ENCODE data around the gene CSRP3.

CSRP3 gene

GRCh38 chr11:19243613-19244012 is 41.8 kb upstream of the CSRP3 start:
- H3K4me3 ChIP-seq (ENCODE audit: control insufficient read depth, low read depth, low read length): no peak overlapping the region
- no peak for DNase-seq (ENCODE audit: low read depth)
- TF ChIP-seq, protein P1, sequence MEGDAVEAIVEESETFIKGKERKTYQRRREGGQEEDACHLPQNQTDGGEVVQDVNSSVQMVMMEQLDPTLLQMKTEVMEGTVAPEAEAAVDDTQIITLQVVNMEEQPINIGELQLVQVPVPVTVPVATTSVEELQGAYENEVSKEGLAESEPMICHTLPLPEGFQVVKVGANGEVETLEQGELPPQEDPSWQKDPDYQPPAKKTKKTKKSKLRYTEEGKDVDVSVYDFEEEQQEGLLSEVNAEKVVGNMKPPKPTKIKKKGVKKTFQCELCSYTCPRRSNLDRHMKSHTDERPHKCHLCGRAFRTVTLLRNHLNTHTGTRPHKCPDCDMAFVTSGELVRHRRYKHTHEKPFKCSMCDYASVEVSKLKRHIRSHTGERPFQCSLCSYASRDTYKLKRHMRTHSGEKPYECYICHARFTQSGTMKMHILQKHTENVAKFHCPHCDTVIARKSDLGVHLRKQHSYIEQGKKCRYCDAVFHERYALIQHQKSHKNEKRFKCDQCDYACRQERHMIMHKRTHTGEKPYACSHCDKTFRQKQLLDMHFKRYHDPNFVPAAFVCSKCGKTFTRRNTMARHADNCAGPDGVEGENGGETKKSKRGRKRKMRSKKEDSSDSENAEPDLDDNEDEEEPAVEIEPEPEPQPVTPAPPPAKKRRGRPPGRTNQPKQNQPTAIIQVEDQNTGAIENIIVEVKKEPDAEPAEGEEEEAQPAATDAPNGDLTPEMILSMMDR (conservative IDR thresholded peaks at IDR 0.05; ENCODE audit: control insufficient read depth, insufficient read depth, low read depth, low read length): no peak

- no peak for DNase-seq (ENCODE audit: low read depth)
- TF ChIP-seq, protein P1 (conservative IDR thresholded peaks at IDR 0.05; ENCODE audit: control insufficient read depth, insufficient read depth, low read depth, low read length): no peak
- no peak overlapping the region for H3K4me3 ChIP-seq (ENCODE audit: control insufficient read depth, low read depth, low read length)
Measured at GRCh38 chr11:19243143-19243542, 41.4 kb upstream of the CSRP3 start.

GRCh38 chr11:19242179-19242932 is 40.6 kb upstream of the CSRP3 start:
- no peak for DNase-seq (ENCODE audit: low read depth)
- TF ChIP-seq, protein P1 (conservative IDR thresholded peaks at IDR 0.05; ENCODE audit: control insufficient read depth, insufficient read depth, low read depth, low read length): no peak
- H3K4me3 ChIP-seq (ENCODE audit: control insufficient read depth, low read depth, low read length): peak overlapping the region; percentile 91

DNA sequence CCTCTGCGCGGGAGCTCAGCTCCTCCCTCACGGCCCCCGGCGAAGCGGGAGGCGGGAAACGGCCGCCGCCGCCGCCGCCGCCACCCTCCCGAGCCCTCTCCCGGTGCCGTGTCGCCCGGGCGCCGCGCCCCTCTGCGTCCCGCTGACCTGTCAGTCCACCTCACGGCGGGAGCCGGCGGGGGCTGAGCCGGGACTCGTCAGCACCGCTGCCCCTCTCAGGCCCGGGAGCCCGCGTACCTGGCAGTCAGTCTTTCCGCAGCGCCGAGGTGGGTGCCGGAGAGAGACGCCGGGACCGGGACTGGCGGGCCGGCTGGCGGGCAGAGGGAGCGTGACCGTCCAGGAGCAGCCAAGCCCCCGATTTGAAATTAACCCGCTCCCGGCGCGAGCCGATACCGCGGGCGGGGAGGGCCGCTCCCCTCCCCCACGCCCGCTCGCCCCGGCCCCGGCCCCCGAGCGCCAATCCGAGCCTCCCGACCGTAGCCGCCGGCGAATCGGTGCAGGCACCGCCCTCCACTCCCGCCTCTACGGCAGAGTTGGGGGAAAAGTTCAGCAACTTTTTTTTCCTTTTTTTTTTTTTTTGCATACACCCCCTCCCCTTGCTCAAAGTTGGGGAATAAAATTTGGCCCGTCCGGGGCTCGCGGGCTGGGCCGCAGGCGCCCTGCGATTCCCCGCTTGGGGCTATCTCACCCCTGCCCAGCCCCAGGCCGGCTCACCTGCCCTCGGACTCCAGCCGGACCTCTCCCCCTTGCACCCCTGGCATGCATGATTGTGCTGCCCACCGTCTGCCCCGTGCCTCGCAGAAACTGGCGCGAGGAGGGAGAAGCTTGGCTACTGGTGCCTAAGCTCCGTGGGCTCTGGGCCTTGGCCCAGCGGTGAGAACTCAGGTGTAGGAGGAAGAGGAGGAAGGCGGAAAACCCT is 39.7 kb upstream of the CSRP3 start:
- peak overlapping the region; percentile 91 for H3K4me3 ChIP-seq (ENCODE audit: control insufficient read depth, low read depth, low read length)
- TF ChIP-seq, protein P1 (conservative IDR thresholded peaks at IDR 0.05; ENCODE audit: control insufficient read depth, insufficient read depth, low read depth, low read length): no peak
- DNase-seq (ENCODE audit: low read depth): no peak

- peak; percentile 89 for DNase-seq (ENCODE audit: low read depth)
- TF ChIP-seq, protein P1 (conservative IDR thresholded peaks at IDR 0.05; ENCODE audit: control insufficient read depth, insufficient read depth, low read depth, low read length): no peak
- peak within 1 kb of the TSS; percentile 91 for H3K4me3 ChIP-seq (ENCODE audit: control insufficient read depth, low read depth, low read length)
Measured at GRCh38 chr11:19240420-19241259, 38.9 kb upstream of the CSRP3 start, which contains the start of gene E2F8. TSS of gene E2F8 (minus strand) at chr11:19240945. CDS start at chr11:19240121, 824 bp downstream.

DNA sequence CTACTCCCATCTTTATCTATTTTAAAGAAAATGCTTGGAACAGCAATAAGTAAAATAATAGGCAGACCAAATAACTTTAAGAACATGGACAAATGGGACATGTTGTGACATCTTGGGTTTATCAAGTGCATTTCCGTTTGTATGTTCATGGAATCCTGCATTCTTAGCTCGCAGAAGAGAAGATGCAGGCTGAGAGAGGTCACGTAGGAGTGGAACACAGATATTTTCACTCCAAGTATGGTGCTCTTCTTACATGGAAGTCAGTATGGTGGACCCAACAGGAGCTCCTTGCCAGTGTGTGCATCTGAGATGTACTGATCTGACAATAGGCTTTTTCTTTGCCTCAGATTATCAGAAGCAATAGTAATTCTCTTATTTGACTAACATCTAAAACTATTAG is 37.3 kb upstream of the CSRP3 start:
- no peak overlapping the region for H3K4me3 ChIP-seq (ENCODE audit: control insufficient read depth, low read depth, low read length)
- TF ChIP-seq, protein P1 (conservative IDR thresholded peaks at IDR 0.05; ENCODE audit: control insufficient read depth, insufficient read depth, low read depth, low read length): no peak
- DNase-seq (ENCODE audit: low read depth): no peak

Data from fibroblast of mammary gland (primary cell).